HepG2 (cell line): ENCODE data around the gene SIVA1. TPM values are rescaled to one million over a fixed set of nuclear protein-coding genes. Genes with fewer than 3 reads are reported as not detected.

ENCODE experiments used
- ATAC-seq: fragments of 200-7000 bp; cut with Tn5 transposase; 3 replicates; pipeline ENCODE4 v1.9.1; 2020; ENCODE audit warnings: mild to moderate bottlenecking, moderate library complexity
- BruUV-seq: library from RNA; stranded (reverse); fragments of 400-500 nt; replicated peaks from 2 replicates; lab custom pipeline; 2021; lab: Mats Ljungman, UMichigan
- CTCF ChIA-PET: fragments of 300-600 bp; formaldehyde crosslinking; extraction: SDS; loops from one replicate; lab custom pipeline; 2021; ENCODE audit warnings: low total read pairs, inconsistent platforms, low intra/inter-chr PET ratio; lab: Yijun Ruan, JAX
- POLR2A ChIA-PET: fragments of 350-600 bp; sonication (Branson Sonifier 250); formaldehyde crosslinking; loops from one replicate; lab custom pipeline; 2020; ENCODE audit warnings: antibody characterized with exemption, inconsistent platforms; lab: Yijun Ruan, JAX
- DNase-seq: peaks from one replicate; pipeline ENCODE4 v3.0.0-alpha.2; 2015; ENCODE audit warnings: low spot score
- FAIRE-seq: peaks from 3 replicates; lab custom pipeline; 2011; peaks lifted over from hg19 to GRCh38; lab: Jason Lieb, UNC
- H2AFZ ChIP-seq: one replicate; pipeline ENCODE4 v1.6.1; 2011; ENCODE audit warnings: low read length, inconsistent platforms
- H3K27ac ChIP-seq: fragments of 300-600 bp; 3 replicates; pipeline ENCODE4 v1.8.0; 2011; ENCODE audit warnings: mixed run types, mild to moderate bottlenecking, mixed read lengths, low read length, inconsistent platforms; ENCODE audit not compliant: insufficient read depth; ENCODE audit errors: extremely low read length
- H3K27me3 ChIP-seq, 2 experiments: fragments of 200-600 bp in 1 of 2; 2 replicates in 1 of 2; 3 replicates in 1 of 2; pipeline versions ENCODE4 v1.6.0 to v1.8.0; 2011; ENCODE audit warnings: low read length in 2 of 2, mild to moderate bottlenecking in 2 of 2, moderate library complexity in 2 of 2, inconsistent platforms in 1 of 2; ENCODE audit not compliant: insufficient read depth in 2 of 2, control insufficient read depth in 1 of 2
- H3K36me3 ChIP-seq, 2 experiments: fragments of 200-600 bp in 1 of 2; replicated peaks in 1 of 2; 2 replicates in 1 of 2; 3 replicates in 1 of 2; pipeline versions ENCODE4 v1.5.1 to v1.8.0; 2011; ENCODE audit warnings: low read length in 2 of 2, inconsistent platforms in 1 of 2; ENCODE audit not compliant: insufficient read depth in 2 of 2, control insufficient read depth in 1 of 2
- H3K4me1 ChIP-seq: 2 replicates; pipeline ENCODE4 v1.5.1; 2012; ENCODE audit warnings: low read length, inconsistent platforms; ENCODE audit not compliant: insufficient read depth
- H3K4me2 ChIP-seq: 2 replicates; pipeline ENCODE4 v1.6.0; 2011; ENCODE audit warnings: low read depth, low read length, inconsistent platforms
- H3K4me3 ChIP-seq, 3 experiments: fragments of 200-600 bp in 1 of 3; sonication (generic), shearing (Covaris generic) in 1 of 3; replicated peaks in 1 of 3; 2 replicates each; pipeline ENCODE4 v1.5.1; 2011 to 2016; ENCODE audit warnings: low read length in 3 of 3, inconsistent platforms in 2 of 3, low read depth in 2 of 3, mild to moderate bottlenecking in 2 of 3, control low read depth in 1 of 3, mixed read lengths in 1 of 3; ENCODE audit not compliant: insufficient read depth in 1 of 3
- H3K79me2 ChIP-seq: one replicate; pipeline ENCODE4 v1.6.1; 2011; ENCODE audit warnings: low read length, inconsistent platforms; ENCODE audit not compliant: insufficient read depth
- H3K9ac ChIP-seq: 2 replicates; pipeline ENCODE4 v1.6.0; 2011; ENCODE audit warnings: mild to moderate bottlenecking, low read depth, low read length, inconsistent platforms; ENCODE audit not compliant: insufficient read depth
- H3K9me3 ChIP-seq: 2 replicates; pipeline ENCODE4 v1.5.1; 2012; ENCODE audit warnings: mild to moderate bottlenecking, low read length
- H4K20me1 ChIP-seq: 2 replicates; pipeline ENCODE4 v1.6.0; 2011; ENCODE audit warnings: inconsistent platforms, mild to moderate bottlenecking, low read length, moderate library complexity; ENCODE audit not compliant: insufficient read depth
- FIP1L1 ChIP-seq: fragments of 200-400 bp; formaldehyde crosslinking; IDR thresholded peaks from 2 replicates; pipeline ENCODE4 v1.6.1; 2018; ENCODE audit warnings: low read depth, mild to moderate bottlenecking, low read length, moderate library complexity, borderline replicate concordance; ENCODE audit not compliant: insufficient read depth
- MEIS2 ChIP-seq: sonication (generic); formaldehyde crosslinking; IDR thresholded peaks from 2 replicates; pipeline ENCODE4 v1.9.0; 2021; ENCODE audit warnings: mild to moderate bottlenecking, missing genetic modification reagents
- MIXL1 ChIP-seq: IDR thresholded peaks from 2 replicates; pipeline ENCODE4 v1.6.1; 2016
- MTERF4 ChIP-seq: sonication (generic); formaldehyde crosslinking; IDR thresholded peaks from 2 replicates; pipeline ENCODE4 v1.8.0; 2023; ENCODE audit warnings: mild to moderate bottlenecking, missing genetic modification reagents
- ZMYM4 ChIP-seq: sonication (generic); formaldehyde crosslinking; IDR thresholded peaks from 2 replicates; pipeline ENCODE4 v1.8.1; 2023; ENCODE audit warnings: mild to moderate bottlenecking, missing genetic modification reagents
- ZNF280B ChIP-seq: sonication (generic); formaldehyde crosslinking; IDR thresholded peaks from 2 replicates; pipeline ENCODE4 v1.5.0; 2020; ENCODE audit warnings: missing genetic modification reagents, mild to moderate bottlenecking, borderline replicate concordance
- WGBS: methylation state at CpG from one replicate; pipeline ENCODE4 v1.1.6; 2017; ENCODE audit warnings: low lambda C conversion rate; 5-methylcytosine and 5-hydroxymethylcytosine counted together
- in situ Hi-C: cut with HindIII; loops from 2 replicates; pipeline ENCODE4 v1.10.0; 2017; ENCODE audit warnings: low pct_unique_long_range_greater_than_20kb; ENCODE audit not compliant: extremely low pct_ligation_motif_present
- intact Hi-C: fragments of 100-400 bp; cut with micrococcal nuclease; formaldehyde crosslinking; loops from one replicate; pipeline ENCODE4 v1.10.0; 2022; ENCODE audit not compliant: unreplicated experiment
- polyA plus RNA-seq, 8 experiments: library from polyadenylated mRNA; depleted of rRNA in 3 of 8; stranded (reverse) in 7 of 8; unstranded in 1 of 8; fragments of >200 nt; fragmentation: Illumina TruSeq in 4 of 8; extraction: Trizol in 4 of 8; gene quantifications; 2 replicates each; pipeline versions ENCODE4 v1.2.1 to v1.2.3, GENCODE V29; 2011 to 2016; ENCODE audit warnings: low read depth in 4 of 8, missing spikeins in 1 of 8, mixed read lengths in 1 of 8; ENCODE audit not compliant: insufficient read depth in 1 of 8
- total RNA-seq, 5 experiments: library from RNA; depleted of rRNA; stranded (reverse); fragments of >200 nt; fragmentation: Illumina TruSeq; extraction: Trizol; gene quantifications; 2 replicates each; pipeline ENCODE4 v1.2.3, GENCODE V29; 2016; ENCODE audit warnings: low read depth in 1 of 5

The SIVA1 gene
- total and polyA plus RNA-seq, 2 of the 13 experiments (the other 11 are each of a cell fraction or from before 2014, with no cell fraction given), result 123 to 186 TPM

GRCh38 chr14:104712881-104713734 is 39.8 kb upstream of the SIVA1 start:
- intact Hi-C loops, result no loop called here
- Histone ChIP-seq H3K79me2 (no peaks in the 10 kb centered on the region), H3K9me3 (no peaks in the 10 kb centered on the region), H3K9ac (no peak overlapping the region)
- POLR2A ChIA-PET, result no interaction called here
- no TSS peak for BruUV-seq
- 96% methylated on average over 29 of the region's 40 CpGs for WGBS
- TF ChIP-seq FIP1L1 (no peak), MIXL1 (CRISPR knock-in tag) (no peak), ZNF280B (CRISPR knock-in tag) (no peak), MEIS2 (CRISPR knock-in tag) (no peak), MTERF4 (CRISPR knock-in tag) (no peak), ZMYM4 (CRISPR knock-in tag) (no peak)
- TF ChIP-seq, all 625 proteins: peak for 0
- DNase-seq, result no peak
- no peak overlapping the region for H3K4me3 ChIP-seq
- FAIRE-seq, result no peak
- in situ Hi-C loops, result no loop called here
- no peak overlapping the region for H3K27ac ChIP-seq
- peaks cover 15 to 29% of the 10 kb centered on the region in 2 experiments; a peak in 3 of 5 replicates for H3K36me3 ChIP-seq
- CTCF ChIA-PET, result no interaction called here
- no peaks in the 10 kb centered on the region for H3K27me3 ChIP-seq
- H2AFZ ChIP-seq, result no peak overlapping the region
- H4K20me1 ChIP-seq, result no peaks in the 10 kb centered on the region
- H3K4me1 ChIP-seq, result no peaks in the 10 kb centered on the region
- no peak for ATAC-seq
- H3K4me2 ChIP-seq, result no peak overlapping the region
